Mesenteric fat pad (tissue), 1 donor: Measurements from ENCODE around the gene GP9. TPM values are rescaled to one million over a fixed set of nuclear protein-coding genes. Genes with fewer than 3 reads are reported as not detected.
"Not testable (repeated sequence)": the region's sequence is repeated elsewhere in the genome, so short reads cannot be mapped to it uniquely, and the experiment has no call there.

ENCODE experiments used
- DNase-seq: peaks from one replicate; pipeline ENCODE4 v3.0.0-alpha.2; 2020; ENCODE audit warnings: low spot score
- total RNA-seq: library from RNA; stranded (reverse); fragmentation: NEBNext Ultra II Directional; extraction: Animal tissue kit (Norgen Biotek cat#: 25700); gene quantifications from one replicate; pipeline ENCODE4 v1.2.1, GENCODE V29; 2021
- donor health status: DM: yes; HTN: yes; CAD: no.

GP9 gene
- total RNA-seq, 1 donor from 2014 or later, result not detected

DNA sequence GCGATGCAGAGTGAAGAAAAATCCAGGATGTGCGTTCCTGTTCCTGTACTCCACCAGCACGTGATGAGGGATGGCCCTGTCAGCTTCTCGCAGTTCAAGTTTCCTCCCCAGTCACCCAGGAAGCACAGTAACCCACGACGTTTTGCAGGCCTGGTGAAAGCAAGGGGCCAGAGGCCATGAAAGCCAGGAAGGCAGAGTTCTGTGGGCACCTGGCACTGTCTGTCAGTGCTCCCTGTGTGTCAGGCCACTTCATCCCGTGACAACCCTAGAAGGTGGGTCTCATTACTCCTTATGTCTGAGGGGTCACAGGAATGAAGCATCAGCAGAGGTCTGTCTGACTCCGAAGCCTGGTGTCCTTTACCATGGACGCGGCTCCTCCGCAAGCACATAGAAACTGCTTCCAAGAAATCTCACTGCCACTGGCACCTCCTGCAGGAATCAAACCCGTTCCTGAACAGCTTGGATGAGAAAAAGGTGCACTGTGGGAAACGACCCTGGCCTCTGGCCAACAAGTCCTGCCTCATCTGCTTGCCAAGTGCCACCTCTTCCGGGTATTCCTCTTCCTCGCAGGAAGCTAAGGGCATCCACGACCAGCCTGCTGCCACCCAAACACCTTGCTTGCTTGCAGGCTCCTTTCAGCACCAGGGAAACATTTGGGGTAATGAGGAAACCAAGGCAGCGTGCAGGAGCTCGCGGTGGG lies 46.4 kb downstream of the GP9 start:
- no peak for DNase-seq

DNA sequence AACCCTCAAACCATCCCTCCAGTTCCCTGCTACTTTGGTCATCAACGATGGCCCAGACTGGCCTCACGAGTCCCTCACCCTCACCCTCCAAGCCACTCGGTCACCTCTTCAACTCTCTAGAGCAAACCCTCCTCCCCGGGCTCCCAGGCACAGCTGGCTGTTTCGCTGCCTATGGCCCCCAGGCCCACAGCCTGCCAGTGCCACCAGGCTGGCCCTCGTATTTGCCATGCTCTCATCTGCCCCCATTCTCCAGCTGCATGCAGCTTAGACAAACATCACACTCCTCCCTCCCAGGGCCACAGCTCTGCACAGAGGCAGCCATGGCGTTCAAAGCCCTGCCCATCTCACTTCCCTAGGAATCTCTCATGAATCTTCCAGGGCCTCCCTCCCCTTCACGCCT lies 47.2 kb downstream of the GP9 start:
- no peak for DNase-seq

DNA sequence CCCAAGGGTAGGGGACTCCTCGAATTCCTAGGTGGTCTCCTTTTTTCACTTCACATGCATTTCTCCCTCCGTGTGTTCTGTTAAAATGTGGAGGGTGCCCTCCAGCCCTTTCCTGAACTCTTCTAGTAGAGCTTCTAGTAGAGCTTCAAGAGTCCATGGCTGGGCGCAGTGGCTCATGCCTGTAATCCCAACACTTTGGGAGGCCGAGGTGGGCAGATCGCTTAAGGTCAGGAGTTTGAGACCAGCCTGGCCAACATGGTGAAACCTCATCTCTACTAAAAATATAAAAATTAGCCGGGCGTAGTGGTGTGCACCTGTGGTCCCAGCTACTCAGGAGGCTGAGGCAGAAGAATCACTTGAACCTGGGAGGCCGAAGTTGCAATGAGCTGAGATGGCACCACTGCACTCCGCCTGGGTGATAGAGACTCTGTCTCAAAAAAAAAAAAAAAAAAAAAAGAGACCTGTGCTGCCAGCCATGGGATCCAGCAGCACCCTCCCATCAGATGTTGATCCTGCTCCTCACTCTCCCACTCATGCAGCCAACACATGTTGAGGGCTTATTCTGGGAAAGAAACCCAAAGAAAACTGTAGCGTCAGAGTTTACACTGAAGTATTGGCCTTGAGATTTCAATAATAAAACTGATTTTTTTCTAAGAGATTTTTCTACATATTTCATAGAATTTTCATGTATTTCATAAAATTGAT lies 50.6 kb downstream of the GP9 start:
- not testable (repeated sequence) for DNase-seq

Other genes with a start within 250 kb of the GP9 start
- gene ACAD9, start 181.2 kb upstream of the GP9 start, total RNA-seq, result 46.3 TPM
- 0.64 TPM for gene CFAP92, start 66.7 kb upstream of the GP9 start, total RNA-seq
- 1.8 TPM for gene EFCC1, start 59.5 kb upstream of the GP9 start, total RNA-seq
- 33.0 TPM for gene RAB43, start 61.0 kb downstream of the GP9 start, total RNA-seq
- 23.4 TPM for gene ISY1, start 100.3 kb downstream of the GP9 start, total RNA-seq
- gene CNBP, start 123.1 kb downstream of the GP9 start, total RNA-seq, result 338 TPM
- 183 TPM for gene COPG1, start 188.8 kb downstream of the GP9 start, total RNA-seq
- 38.5 TPM for gene HMCES, start 218.1 kb downstream of the GP9 start, total RNA-seq